Epithelial cell of prostate (primary cell): ENCODE measurements around the gene MRPL42.
A peak's percentile ranks its signal among the peaks of the same experiment; 100 is the strongest.
"Not testable (repeated sequence)": the region's sequence is repeated elsewhere in the genome, so short reads cannot be mapped to it uniquely, and the experiment has no call there.

ENCODE experiments used
- DNase-seq: peaks from one replicate; pipeline ENCODE4 v3.0.0-alpha.2; 2011; ENCODE audit warnings: low read depth, low spot score
- H3K27ac ChIP-seq: fragments of 450-650 bp; 2 replicates; pipeline ENCODE4 v1.5.1; 2017; ENCODE audit warnings: mild to moderate bottlenecking

Gene MRPL42

DNA sequence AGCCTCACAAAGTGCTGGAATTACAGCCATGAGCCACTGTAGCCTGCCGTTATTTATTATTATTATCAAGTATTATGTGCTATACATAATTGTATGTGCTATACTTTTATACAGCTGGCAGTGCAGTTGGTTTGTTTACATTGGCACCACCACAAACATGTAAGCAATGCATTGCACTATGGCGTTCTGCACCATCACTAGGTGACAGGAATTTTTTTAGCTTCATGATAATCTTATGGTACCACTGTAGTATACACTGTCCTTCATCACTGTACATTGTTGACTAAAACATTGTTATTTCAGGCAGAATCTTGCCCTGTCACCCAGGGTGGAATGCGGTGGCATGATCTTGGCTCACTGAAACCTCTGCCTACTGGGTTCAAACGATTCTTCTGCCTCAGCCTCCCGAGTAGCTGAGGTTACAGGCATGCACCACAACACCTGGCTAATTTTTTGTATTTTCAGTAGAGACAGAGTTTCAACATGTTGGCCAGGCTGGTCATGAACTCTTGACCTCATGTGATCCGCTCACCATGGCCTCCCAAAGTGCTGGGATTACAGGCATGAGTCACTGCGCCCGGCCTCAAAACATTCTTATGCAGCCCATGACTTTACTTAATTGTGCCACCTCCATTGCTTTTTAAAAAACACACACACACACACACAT lies 17.1 kb downstream of the MRPL42 start:
- no peak overlapping the region for H3K27ac ChIP-seq
- no peak for DNase-seq

GRCh38 chr12:93492808-93493207 lies 25.5 kb downstream of the MRPL42 start:
- not testable (repeated sequence) for H3K27ac ChIP-seq, DNase-seq

GRCh38 chr12:93494096-93494495 lies 26.8 kb downstream of the MRPL42 start:
- DNase-seq = no peak
- H3K27ac ChIP-seq = no peak overlapping the region

GRCh38 chr12:93497456-93497855 lies 30.1 kb downstream of the MRPL42 start:
- H3K27ac ChIP-seq = no peak overlapping the region
- no peak for DNase-seq

GRCh38 chr12:93498813-93499212 lies 31.5 kb downstream of the MRPL42 start:
- DNase-seq, H3K27ac ChIP-seq: not testable (repeated sequence)

- no peak overlapping the region for H3K27ac ChIP-seq
These were observed 32.9 kb downstream of the MRPL42 start for GRCh38 chr12:93500201-93500600.

DNA sequence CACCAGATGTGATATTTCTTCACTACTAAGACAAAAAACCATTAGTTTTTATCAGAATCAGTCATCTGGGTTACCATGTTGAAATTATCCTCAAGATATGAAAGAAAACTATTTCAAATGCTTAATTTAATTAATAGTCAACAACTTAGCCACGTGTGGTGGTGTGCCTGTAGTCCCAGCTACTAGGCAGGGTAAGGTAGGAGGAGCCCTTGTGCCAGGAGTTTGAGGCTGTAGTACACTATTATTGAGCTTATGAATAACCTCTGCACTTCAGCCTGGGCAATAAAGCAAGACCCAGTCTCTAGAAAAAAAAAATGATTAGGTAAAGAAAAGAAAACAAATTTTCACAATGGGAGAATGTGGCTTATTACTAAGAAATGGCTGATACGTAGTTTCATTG lies 33.4 kb downstream of the MRPL42 start:
- no peak for DNase-seq
- H3K27ac ChIP-seq = no peak overlapping the region

More at GRCh38 chr12:93500201-93500600, 32.9 kb downstream of the MRPL42 start:
- no peak for DNase-seq

- DNase-seq = no peak
These were observed 35.7 kb downstream of the MRPL42 start for GRCh38 chr12:93502802-93503623.

DNA sequence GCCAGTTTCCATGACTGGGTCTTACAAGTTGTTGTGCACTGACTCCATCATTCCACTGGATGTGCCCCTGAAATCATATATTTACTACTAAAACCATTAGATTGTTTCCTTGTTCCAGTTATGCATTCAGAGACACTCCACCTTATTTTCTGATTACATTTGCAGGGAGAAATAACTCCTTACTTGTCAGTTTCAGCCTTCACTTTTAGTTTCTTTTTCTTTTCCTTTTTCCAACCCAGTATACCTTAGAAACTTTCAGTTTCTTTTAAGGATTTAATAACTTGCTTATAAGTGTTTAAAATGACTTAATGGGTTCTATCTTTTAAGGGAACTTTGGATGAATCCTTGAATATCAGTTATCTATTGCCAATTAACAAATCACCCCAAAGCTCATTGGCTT lies 39.9 kb downstream of the MRPL42 start:
- no peak overlapping the region for H3K27ac ChIP-seq
- DNase-seq = no peak

More at GRCh38 chr12:93502802-93503623, 35.7 kb downstream of the MRPL42 start:
- H3K27ac ChIP-seq = no peak overlapping the region

- H3K27ac ChIP-seq = no peak overlapping the region
- no peak for DNase-seq
These were observed 42.2 kb downstream of the MRPL42 start for GRCh38 chr12:93509506-93509905.

DNA sequence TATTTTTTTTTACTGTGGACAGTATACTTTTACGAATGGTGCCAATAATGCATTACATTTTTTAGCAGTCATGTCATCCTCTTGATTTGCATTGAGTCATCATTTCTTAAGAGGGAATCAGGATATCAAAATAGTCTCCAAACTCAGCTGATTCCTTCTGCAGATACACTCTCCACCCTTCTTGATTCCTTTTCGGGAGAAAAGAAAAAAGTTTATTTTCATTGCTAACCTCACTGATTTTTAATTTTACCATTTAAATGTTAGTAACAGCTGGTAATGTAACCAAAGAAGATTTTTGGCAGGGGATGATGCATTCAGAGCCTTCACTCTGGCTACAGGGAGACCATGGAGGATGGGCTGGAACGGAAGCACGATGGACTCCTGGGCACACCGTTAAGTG lies 47.5 kb downstream of the MRPL42 start:
- no peak overlapping the region for H3K27ac ChIP-seq
- no peak for DNase-seq

- no peak for DNase-seq
- no peak overlapping the region for H3K27ac ChIP-seq
These were observed 51.4 kb downstream of the MRPL42 start for GRCh38 chr12:93518725-93519124.

- no peak overlapping the region for H3K27ac ChIP-seq
These were observed 52.5 kb downstream of the MRPL42 start for GRCh38 chr12:93519859-93520258.

GRCh38 chr12:93520454-93520853 lies 53.1 kb downstream of the MRPL42 start:
- H3K27ac ChIP-seq = no peak overlapping the region
- DNase-seq = no peak

More at GRCh38 chr12:93519859-93520258, 52.5 kb downstream of the MRPL42 start:
- DNase-seq = no peak

DNA sequence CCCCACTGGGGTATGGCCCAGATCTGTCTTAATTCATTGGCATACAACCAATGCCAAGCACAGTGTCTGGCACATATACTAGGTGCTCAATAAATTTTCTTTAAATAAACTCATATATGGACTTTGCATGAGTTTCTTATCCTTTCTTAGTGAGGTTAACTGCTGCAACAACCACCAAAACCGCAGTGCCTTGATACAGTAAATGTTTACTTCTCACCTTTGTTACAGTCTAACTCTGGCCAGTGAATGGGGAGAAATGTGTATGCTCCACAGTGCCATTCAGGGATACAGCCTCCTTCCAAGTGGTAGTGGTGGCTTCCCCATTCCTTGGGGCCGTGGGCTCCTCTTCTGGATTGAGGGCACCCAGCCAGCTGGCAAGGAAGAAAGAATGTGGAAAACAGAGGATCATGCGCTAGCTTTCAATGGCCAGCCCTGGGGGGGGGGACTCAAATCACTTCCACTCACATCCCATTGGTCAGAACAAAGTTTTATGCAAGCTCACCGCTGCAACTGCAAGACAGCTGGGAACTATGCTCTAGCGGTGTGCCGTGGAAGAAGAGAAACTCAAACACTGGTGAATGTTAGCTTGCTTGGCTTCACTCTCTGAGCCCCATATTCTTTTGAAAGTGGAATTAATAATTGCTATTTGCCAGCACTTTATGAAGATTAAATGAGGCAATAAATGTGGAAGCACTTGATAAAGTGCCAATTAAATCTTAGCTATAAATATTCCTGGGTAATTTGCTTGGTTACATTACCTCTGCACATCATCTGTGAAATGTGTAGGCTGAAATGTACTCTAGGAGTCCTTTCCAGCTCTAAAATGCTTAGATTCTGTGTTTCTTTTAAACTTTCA lies 54.1 kb downstream of the MRPL42 start:
- DNase-seq = no peak
- H3K27ac ChIP-seq = no peak overlapping the region

DNA sequence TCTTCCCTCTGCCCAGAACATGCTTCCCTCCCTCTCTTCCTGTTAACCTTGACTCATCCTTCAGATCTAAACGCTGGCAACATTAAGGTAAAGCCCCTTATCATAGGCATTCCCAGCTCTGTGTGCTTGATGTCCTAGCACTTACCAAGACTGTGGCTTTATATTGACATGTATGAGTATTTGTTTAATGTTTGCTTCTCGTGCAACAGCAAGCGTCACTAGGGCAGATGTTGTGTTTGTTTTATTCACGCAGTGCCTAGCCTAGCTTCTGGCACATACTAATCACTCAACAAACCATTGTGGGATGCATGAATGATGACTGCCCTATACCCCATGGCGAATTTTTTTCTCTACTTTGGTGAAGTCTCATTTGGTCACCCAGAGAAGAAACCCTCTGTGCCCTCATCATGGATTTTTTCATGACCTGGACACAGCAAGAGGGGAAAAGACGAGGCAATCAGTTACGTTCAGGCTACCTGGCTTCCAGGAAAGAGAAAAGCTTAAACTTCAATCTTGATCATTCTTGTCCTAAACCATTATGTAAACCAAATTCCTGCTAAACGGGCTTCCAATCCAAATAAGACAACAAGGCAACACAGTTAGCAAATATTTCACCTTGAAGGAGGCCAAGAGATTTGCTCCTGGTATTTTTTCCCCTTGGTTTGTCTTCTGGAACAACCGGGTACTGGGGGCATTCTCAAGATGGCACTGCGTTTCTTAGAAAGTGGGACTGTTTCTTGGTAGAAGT lies 57.2 kb downstream of the MRPL42 start:
- no peak for DNase-seq
- H3K27ac ChIP-seq = no peak overlapping the region

DNA sequence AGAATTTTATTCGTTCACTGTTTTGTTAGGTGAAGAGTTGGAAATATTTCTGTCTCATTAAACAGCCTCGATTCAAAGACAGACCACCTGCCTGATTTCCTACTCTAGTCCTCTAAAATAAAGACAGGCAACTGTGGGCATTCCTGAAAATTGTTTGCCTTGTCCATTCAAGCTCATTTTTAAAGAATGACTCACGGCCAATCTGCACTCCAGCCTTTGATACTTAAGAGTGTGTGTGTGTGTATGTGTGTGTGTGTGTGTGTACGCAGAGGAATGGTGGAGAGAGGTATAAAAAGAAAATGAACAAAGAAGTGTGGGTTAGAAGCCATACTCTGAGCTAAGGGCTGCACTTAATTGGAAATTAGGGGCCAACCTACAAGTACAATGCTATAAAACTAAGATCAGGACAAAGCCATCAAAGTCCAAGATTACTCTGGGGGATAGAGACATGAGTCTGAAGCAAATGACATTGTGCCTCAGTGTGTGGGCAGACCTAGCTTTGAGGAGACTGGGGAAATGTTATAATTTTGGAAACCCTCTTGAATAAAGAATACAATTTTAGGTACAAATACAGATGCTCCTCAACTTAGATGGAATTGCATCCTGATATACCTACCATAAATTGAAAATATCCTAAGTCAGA lies 59.6 kb downstream of the MRPL42 start:
- DNase-seq = peak; percentile 59

GRCh38 chr12:93530358-93530757 lies 63.0 kb downstream of the MRPL42 start:
- no peak for DNase-seq
- H3K27ac ChIP-seq = no peak overlapping the region

More for the DNA sequence above, 59.6 kb downstream of the MRPL42 start:
- no peak overlapping the region for H3K27ac ChIP-seq

- no peak overlapping the region for H3K27ac ChIP-seq
- DNase-seq = no peak
These were observed 66.0 kb downstream of the MRPL42 start for GRCh38 chr12:93533310-93533709.
